OCI-LY3 (cell line): ENCODE results near the gene DOCK4.

ENCODE experiments used
- EZH2phosphoT487 ChIP-seq: fragments of 200-600 bp; shearing (Covaris generic); IDR thresholded peaks from 2 replicates; pipeline ENCODE4 v1.6.1; 2018; ENCODE audit warnings: antibody characterized with exemption, mixed run types, low read depth
- TF ChIP-seq, protein P1 (sequence below): fragments of 200-600, 300-600 bp; sonication (generic); IDR thresholded peaks from 2 replicates; pipeline ENCODE4 v1.5.1; 2014; ENCODE audit warnings: antibody characterized with exemption, low read length, low read depth

DNA sequence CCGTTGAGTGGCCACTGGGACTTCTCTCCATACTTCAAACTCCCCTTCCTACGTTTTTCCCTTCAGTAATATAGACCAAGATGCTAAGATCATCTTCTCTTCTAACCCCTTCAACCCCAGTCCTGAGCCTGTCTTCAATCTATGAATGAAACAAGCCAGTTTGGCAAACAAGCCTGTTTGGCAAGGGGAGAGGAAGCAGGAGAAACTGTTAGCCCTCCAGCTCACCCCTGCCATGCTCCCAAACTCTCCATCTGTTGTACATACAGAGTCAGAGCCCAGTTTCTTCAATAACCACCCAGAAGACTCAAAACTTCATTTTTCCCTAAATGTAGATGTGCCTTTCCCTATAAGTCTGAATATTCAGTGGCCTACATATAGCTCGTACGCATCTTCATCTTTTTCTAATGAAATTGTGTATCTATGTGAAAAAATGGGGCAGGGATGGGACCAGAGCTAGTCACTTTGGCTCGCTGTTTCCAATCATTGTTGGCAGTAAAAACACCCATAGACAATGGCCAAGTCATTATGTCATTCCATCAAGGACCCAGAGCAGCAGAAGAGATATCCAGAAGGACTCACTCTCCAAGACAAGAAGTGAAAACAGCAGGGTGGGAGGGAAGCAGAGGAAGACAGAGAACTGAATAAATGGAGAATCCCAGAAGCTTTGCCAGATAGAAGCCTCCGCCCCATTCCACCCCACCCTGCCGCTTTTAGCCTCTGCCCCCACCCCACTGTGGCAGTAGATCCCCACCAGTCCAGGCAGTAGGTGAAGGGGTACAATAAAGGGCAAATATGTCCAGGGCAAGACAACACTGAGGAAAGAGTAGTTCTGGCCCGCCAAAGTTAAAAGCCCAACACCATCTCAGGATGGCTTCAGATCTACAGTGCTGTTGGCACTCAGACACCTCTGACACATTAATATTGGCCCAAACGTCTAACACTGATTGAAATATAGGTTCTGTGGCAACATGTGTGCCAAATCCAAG is 87.3 kb downstream of the DOCK4 start:
- TF ChIP-seq, protein P1, sequence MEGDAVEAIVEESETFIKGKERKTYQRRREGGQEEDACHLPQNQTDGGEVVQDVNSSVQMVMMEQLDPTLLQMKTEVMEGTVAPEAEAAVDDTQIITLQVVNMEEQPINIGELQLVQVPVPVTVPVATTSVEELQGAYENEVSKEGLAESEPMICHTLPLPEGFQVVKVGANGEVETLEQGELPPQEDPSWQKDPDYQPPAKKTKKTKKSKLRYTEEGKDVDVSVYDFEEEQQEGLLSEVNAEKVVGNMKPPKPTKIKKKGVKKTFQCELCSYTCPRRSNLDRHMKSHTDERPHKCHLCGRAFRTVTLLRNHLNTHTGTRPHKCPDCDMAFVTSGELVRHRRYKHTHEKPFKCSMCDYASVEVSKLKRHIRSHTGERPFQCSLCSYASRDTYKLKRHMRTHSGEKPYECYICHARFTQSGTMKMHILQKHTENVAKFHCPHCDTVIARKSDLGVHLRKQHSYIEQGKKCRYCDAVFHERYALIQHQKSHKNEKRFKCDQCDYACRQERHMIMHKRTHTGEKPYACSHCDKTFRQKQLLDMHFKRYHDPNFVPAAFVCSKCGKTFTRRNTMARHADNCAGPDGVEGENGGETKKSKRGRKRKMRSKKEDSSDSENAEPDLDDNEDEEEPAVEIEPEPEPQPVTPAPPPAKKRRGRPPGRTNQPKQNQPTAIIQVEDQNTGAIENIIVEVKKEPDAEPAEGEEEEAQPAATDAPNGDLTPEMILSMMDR, result no peak
- no peak for TF ChIP-seq EZH2phosphoT487
